NCI-H345 treated with DMSO at 0.1 percent for 48 hours (cell line): ENCODE results near the gene PCNX2.
"Not testable (repeated sequence)": the region's sequence is repeated elsewhere in the genome, so short reads cannot be mapped to it uniquely, and the experiment has no call there.

Experiments
- DNase-seq: peaks from one replicate; lab custom pipeline; 2025; ENCODE audit not compliant: unreplicated experiment; lab: John Stamatoyannopoulos, UW

PCNX2 gene

DNA sequence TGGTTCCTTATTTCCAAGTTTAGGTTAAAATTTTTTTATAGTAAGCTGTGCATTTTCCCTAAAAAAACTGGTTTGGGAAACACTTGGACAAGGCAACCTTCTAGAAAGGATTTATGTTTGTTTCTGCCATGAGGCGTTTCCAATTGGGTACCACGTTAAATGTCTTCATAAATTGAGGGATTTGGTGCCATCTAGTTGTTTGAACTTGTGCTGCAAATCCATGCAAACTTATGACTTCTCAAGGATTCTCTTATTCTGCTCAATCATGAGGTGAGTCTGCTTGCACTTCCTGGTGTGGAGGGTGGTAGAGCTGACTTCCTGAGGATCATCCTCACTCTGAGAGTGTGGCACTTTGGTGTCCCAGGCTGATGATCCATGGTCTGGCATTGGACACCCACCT is 123.3 kb downstream of the PCNX2 start:
- DNase-seq = no peak

DNA sequence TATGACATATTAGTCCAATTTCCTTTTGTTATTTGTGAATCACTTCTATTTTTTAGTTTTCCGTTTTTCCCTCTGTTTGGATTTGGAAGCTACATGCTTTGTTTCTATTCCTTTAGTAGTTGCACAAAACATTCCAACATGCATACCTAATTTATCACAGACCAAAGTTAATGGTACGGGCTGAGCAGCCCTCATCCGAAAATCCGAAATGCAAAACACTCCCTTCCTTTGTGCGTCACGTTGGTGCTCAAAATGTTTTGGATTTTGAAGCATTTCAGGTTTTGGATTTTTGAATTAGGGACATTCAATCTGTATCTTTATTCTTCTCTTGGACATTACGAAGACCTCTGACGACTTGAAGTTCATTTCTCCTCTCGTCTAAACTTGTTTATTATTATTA is 124.8 kb downstream of the PCNX2 start:
- DNase-seq = no peak

DNA sequence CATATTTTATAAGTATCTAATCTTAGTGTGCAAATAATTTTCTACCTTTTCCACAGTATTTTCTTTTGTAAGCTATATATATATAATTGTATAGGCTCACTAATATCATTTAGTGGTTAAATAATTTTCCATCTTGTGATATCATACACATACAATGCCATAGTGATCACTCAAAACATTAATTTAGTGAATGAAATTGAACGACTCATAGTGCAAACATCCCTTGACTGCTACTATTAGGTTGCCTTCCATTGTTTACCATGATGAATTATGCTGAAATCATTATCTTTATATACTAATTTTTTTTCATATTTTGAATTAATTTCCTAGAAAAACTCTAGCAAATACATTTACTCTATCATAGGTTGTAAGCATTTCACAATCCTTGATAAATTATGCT is 127.1 kb downstream of the PCNX2 start:
- no peak for DNase-seq

- no peak for DNase-seq
Observed at GRCh38 chr1:233166896-233167295, 128.6 kb downstream of the PCNX2 start.

GRCh38 chr1:233163696-233164095 is 131.8 kb downstream of the PCNX2 start:
- no peak for DNase-seq

DNA sequence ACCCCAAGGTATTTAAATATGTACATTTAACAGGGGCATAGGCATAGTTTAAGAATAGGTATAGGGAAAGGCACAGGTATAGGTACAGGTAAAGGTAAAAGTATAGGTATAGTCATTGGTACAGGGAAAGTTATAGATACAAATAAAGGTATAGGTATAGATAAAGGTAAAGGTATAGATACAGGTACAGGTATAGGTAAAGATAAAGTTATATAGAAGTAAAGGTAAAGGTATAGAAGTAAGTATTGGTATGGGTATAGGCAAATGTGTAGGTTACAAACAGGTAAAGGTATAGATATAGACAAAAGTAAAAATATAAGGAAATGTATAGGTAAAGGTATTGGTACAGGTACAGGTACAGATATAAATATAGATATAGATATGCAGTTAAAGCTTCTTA is 137.2 kb downstream of the PCNX2 start:
- DNase-seq = no peak

DNA sequence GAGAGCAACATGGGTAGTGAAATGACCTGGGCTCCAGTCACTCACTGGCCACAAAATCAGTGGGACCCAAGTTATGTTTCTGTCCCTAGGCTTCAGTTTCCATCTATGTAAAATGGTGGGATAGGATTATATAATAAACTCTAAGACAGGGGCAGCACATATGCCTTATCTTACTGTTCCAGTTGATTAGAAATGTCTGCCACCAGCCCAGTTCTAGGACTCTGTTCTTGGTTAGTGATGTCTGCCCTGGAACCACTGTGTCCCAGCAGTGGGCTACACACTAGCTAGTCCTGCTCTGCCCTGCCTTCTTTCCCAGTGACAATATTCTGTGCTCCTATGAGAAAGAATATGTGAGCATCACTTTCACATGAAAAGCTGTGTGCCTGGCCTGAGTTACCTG is 138.3 kb downstream of the PCNX2 start:
- no peak for DNase-seq

GRCh38 chr1:233151861-233152260 is 143.7 kb downstream of the PCNX2 start:
- no peak for DNase-seq

- no peak for DNase-seq
Observed at GRCh38 chr1:233144434-233144833, 151.1 kb downstream of the PCNX2 start.

DNA sequence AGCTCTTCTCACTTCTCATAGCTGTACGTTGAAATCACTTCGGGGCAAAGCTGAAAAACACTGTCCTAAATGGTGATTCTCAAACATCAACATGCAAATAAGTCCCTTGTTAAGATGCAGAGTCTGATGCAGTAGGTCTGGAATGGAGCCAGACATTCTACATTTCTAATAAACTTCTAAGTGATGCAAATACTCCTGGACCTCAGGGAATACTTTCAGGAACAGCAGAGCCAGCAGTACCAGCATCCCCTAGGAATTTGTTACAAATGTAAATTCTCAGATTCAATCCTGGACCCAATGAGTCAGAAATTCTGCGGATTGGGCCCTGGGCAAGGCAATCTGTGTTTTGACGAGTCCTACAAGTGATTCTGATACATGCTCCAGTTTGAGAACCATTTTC is 152.3 kb downstream of the PCNX2 start:
- DNase-seq = no peak

DNA sequence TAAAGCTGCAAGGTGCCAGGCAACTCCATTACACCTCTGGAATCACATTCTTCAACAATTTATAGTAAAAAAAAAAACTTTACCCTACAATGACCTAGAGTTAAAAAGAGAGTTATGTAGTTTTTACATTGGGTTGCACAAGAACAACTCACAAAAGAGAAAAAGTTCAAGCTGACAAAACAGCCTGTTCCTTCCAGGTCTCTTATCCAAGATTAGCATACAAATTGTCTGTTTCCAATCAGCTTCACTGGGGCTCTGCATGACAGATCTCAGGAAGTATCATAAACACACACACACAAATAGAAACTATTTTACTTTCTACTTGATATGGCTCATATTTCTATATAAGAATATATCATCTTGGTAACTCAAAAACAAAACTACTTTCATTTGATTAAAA is 154.6 kb downstream of the PCNX2 start:
- DNase-seq = no peak

- no peak for DNase-seq
Observed at GRCh38 chr1:233140499-233140898, 155.0 kb downstream of the PCNX2 start.

GRCh38 chr1:233138788-233139585 is 156.5 kb downstream of the PCNX2 start:
- DNase-seq = no peak

- no peak for DNase-seq
Observed at GRCh38 chr1:233135833-233136232, 159.7 kb downstream of the PCNX2 start.

DNA sequence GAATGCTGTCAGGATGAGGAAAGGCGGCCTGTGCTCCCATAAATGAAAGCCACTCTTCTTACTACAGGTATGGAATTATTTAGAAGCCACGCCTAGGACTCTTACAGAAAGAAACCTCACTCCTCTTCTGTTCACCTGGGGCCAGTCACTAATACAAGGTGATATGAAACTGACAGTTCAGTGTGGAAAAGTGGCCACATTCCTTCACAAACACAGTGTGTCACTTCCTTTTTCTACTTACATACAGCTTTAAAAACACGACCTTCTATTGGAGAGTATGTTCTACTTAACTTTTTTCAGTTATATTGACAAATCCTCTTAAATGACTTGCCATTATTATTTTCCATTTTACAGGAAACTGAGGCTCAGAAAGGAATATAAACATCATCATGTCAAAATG is 163.1 kb downstream of the PCNX2 start:
- DNase-seq = no peak

- not testable (repeated sequence) for DNase-seq
Observed at GRCh38 chr1:233129031-233129430, 166.5 kb downstream of the PCNX2 start.

DNA sequence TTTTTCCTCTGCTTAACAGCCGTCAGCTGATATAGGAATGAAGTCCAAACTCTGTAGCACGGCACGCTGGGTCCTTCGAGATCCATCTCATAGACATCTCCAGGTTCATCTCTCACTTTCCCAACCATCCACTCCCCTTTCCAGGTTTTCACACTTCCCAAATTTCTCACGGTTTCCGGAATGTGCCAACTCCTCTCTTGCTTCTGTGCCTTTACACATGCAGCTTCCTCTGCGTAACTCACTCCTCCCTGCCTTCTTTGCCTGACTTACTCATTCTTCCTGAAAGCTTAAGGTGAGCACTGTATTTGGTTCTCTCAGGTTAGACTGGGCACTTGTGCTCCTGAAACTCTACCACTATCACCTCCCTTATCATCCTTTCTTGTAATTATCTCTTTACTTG is 168.4 kb downstream of the PCNX2 start:
- DNase-seq = no peak

- no peak for DNase-seq
Observed at GRCh38 chr1:233122779-233123178, 172.7 kb downstream of the PCNX2 start.

DNA sequence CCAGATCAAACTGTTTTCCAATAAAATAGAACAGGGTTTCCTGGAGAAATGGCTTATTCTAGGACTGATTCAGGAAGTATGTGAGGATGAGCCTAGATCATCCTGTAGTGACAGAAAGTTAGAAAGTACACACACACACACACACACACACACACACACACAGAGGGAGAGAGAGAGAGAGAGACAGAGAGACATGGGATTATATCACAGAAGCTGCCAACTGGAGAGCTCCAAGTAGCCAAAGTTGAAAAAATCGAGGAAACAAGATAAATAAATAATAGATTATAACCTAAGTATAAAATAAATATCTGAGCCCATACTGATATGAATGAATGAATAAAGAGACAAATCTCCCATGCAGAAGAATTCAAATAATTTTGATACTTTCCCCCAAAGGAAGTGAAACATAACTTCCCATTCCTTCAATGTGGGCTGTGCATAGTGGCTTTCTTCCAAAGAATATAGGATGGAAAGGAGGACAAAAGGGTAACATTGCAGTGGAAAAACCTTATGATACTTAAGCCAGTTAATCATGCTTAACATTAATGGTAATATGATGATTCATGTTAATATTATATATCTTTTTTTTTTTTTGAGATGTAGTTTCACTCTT is 173.5 kb downstream of the PCNX2 start:
- DNase-seq = no peak

DNA sequence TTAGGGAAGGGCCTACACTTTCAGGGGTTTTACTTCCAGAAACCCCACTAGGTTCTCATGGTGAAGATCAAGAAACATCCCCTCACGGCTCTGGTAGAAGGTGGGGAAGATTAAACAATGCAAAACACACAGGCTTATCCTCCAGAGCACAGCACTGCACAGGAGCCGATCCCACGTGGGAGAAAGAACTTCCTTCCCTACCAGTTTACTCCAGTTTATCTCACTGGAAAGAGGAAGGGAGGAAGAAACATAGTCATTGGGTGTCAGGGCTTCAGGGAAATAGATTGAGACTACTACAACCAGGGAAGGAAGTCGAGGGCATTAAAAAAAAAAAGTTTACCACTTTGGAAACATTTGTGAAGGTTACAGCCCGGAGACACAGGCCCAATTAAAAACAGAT is 180.7 kb downstream of the PCNX2 start:
- DNase-seq = no peak

DNA sequence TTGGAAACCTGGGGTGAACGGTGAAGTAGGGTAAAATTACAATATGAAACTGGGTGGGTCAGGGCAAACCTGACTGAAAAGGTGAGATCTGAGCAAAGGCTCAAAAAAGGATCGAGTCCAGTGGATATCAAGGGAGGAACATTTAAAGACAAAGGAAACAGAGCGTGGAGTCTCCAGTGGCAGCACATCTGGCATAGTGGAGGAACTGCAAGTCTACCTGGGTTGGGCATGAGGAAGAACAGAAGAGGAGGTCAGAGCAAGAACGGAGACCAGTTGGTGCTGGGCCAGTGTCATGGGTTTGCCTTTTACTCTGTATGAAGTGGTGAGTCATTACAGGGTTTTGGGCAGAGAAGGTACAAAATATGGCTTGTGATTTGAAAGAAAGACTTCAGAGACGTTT is 181.4 kb downstream of the PCNX2 start:
- no peak for DNase-seq

- no peak for DNase-seq
Observed at GRCh38 chr1:233113009-233113879, 182.3 kb downstream of the PCNX2 start.
